CD14-positive monocyte (primary cell): Measurements from ENCODE around the gene TJAP1. TPM values are rescaled to one million over a fixed set of nuclear protein-coding genes. Genes with fewer than 3 reads are reported as not detected.

ENCODE experiments used
- DNase-seq, 3 donors: peaks; one replicate each; pipeline ENCODE4 v3.0.0-alpha.2; 2011 to 2022
- H2AFZ ChIP-seq: 2 replicates; pipeline ENCODE4 v1.6.0; 2012; ENCODE audit warnings: mild to moderate bottlenecking, low read depth, low read length, inconsistent platforms; ENCODE audit not compliant: insufficient read depth, poor library complexity, severe bottlenecking
- H3K27ac ChIP-seq, 2 donors: 1 replicate in 1 of 2; 2 replicates in 1 of 2; pipeline ENCODE4 v1.5.1; 2012 to 2013; ENCODE audit warnings: low read length in 2 of 2, control low read depth in 1 of 2, inconsistent platforms in 1 of 2, low read depth in 1 of 2, mild to moderate bottlenecking in 1 of 2
- H3K27me3 ChIP-seq, 2 donors: one replicate each; pipeline versions ENCODE4 v1.6.0 to v1.6.1; 2011 to 2013; ENCODE audit warnings: low read length in 2 of 2; ENCODE audit not compliant: control insufficient read depth in 2 of 2, insufficient read depth in 2 of 2
- H3K36me3 ChIP-seq, 2 donors: replicated peaks in 1 of 2; 1 replicate in 1 of 2; 2 replicates in 1 of 2; pipeline versions ENCODE4 v1.5.1 to v1.6.1; 2012 to 2013; ENCODE audit warnings: low read length in 2 of 2, control low read depth in 1 of 2, inconsistent platforms in 1 of 2, mild to moderate bottlenecking in 1 of 2; ENCODE audit not compliant: insufficient read depth in 2 of 2, control insufficient read depth in 1 of 2
- H3K4me1 ChIP-seq, 2 donors: 1 replicate in 1 of 2; 2 replicates in 1 of 2; pipeline versions ENCODE4 v1.5.1 to v1.6.1; 2012 to 2013; ENCODE audit warnings: low read length in 2 of 2, control low read depth in 1 of 2, inconsistent platforms in 1 of 2, mild to moderate bottlenecking in 1 of 2, moderate library complexity in 1 of 2; ENCODE audit not compliant: insufficient read depth in 2 of 2, control insufficient read depth in 1 of 2
- H3K4me2 ChIP-seq: replicated peaks from 2 replicates; pipeline ENCODE3; 2012; ENCODE audit warnings: low read length, moderate library complexity, mild to moderate bottlenecking; ENCODE audit not compliant: poor library complexity, severe bottlenecking; ENCODE audit errors: extremely low read depth
- H3K4me3 ChIP-seq, 3 experiments: fragments of 200-600 bp in 1 of 3; sonication (generic) in 1 of 3; replicated peaks in 1 of 3; 1 replicate in 2 of 3; 2 replicates in 1 of 3; pipeline ENCODE4 v1.5.1; 2011 to 2013; ENCODE audit warnings: low read length in 3 of 3, mild to moderate bottlenecking in 3 of 3, control low read depth in 2 of 3, low read depth in 2 of 3, inconsistent platforms in 1 of 3, moderate library complexity in 1 of 3
- H3K79me2 ChIP-seq: 2 replicates; pipeline ENCODE4 v1.6.0; 2012; ENCODE audit warnings: mild to moderate bottlenecking, control low read depth, inconsistent platforms, low read length, moderate library complexity; ENCODE audit not compliant: insufficient read depth
- H3K9ac ChIP-seq: 2 replicates; pipeline ENCODE4 v1.6.0; 2017; ENCODE audit warnings: low read length, mild to moderate bottlenecking; ENCODE audit not compliant: insufficient read depth, poor library complexity, severe bottlenecking
- H3K9me3 ChIP-seq, 2 donors: replicated peaks in 1 of 2; 1 replicate in 1 of 2; 2 replicates in 1 of 2; pipeline versions ENCODE4 v1.5.1 to v1.6.1; 2012 to 2013; ENCODE audit warnings: low read length in 2 of 2, control low read depth in 1 of 2; ENCODE audit not compliant: control insufficient read depth in 1 of 2, insufficient read depth in 1 of 2
- H4K20me1 ChIP-seq: 2 replicates; pipeline ENCODE4 v1.6.0; 2012; ENCODE audit warnings: mild to moderate bottlenecking, low read length, control low read depth, moderate library complexity; ENCODE audit not compliant: insufficient read depth
- H3K27ac Mint-ChIP-seq, 7 donors: one replicate each; pipeline ENCODE4 v1.8.0; 2020; ENCODE audit warnings: mild to moderate bottlenecking in 7 of 7, mixed read lengths in 7 of 7, moderate library complexity in 6 of 7, inconsistent platforms in 2 of 7
- H3K27me3 Mint-ChIP-seq, 3 donors: one replicate each; pipeline ENCODE4 v1.8.0; 2021 to 2022; ENCODE audit warnings: low read depth in 3 of 3, mild to moderate bottlenecking in 3 of 3, mixed read lengths in 3 of 3, moderate library complexity in 3 of 3, inconsistent platforms in 1 of 3
- H3K36me3 Mint-ChIP-seq, 2 donors: one replicate each; pipeline ENCODE4 v1.8.0; 2020; ENCODE audit warnings: mixed read lengths in 2 of 2, inconsistent platforms in 1 of 2, mild to moderate bottlenecking in 1 of 2
- H3K4me1 Mint-ChIP-seq: one replicate; pipeline ENCODE4 v1.8.0; 2020; ENCODE audit warnings: mild to moderate bottlenecking, mixed read lengths
- H3K4me3 Mint-ChIP-seq, 2 donors: one replicate each; pipeline ENCODE4 v1.8.0; 2020; ENCODE audit warnings: mild to moderate bottlenecking in 2 of 2, mixed read lengths in 2 of 2, moderate library complexity in 1 of 2
- H3K9me3 Mint-ChIP-seq, 7 donors: one replicate each; pipeline ENCODE4 v1.8.0; 2020 to 2022; ENCODE audit warnings: mixed read lengths in 7 of 7, mild to moderate bottlenecking in 6 of 7, moderate library complexity in 6 of 7, inconsistent platforms in 2 of 7
- WGBS: methylation state at CpG from one replicate; pipeline ENCODE4 v1.1.5; 2013; ENCODE audit warnings: missing lambda C conversion rate; ENCODE audit not compliant: insufficient coverage; 5-methylcytosine and 5-hydroxymethylcytosine counted together
- intact Hi-C, 2 donors: fragments of 100-400 bp; cut with micrococcal nuclease; formaldehyde crosslinking; loops; one replicate each; pipeline versions ENCODE4 v1.15.0 to v1.15.1; 2023
- polyA plus RNA-seq, 3 donors: library from polyadenylated mRNA; depleted of rRNA in 1 of 3; unstranded in 2 of 3; stranded (reverse) in 1 of 3; fragments of 300-500 nt in 2 of 3; fragments of >200 nt in 1 of 3; fragmentation: Illumina TruSeq in 2 of 3; gene quantifications; 1 replicate in 2 of 3; 2 replicates in 1 of 3; pipeline ENCODE4 v1.2.3, GENCODE V29; 2012 to 2021
- TF ChIP-seq, protein P1 (sequence below): fragments of 200-600 bp; IDR thresholded peaks from one replicate; pipeline ENCODE4 v1.8.0; 2022; ENCODE audit warnings: antibody characterized with exemption, mild to moderate bottlenecking

The TJAP1 gene
- polyA plus RNA-seq, 3 donors: 3.2 to 43.4 (median 3.2) TPM

DNA sequence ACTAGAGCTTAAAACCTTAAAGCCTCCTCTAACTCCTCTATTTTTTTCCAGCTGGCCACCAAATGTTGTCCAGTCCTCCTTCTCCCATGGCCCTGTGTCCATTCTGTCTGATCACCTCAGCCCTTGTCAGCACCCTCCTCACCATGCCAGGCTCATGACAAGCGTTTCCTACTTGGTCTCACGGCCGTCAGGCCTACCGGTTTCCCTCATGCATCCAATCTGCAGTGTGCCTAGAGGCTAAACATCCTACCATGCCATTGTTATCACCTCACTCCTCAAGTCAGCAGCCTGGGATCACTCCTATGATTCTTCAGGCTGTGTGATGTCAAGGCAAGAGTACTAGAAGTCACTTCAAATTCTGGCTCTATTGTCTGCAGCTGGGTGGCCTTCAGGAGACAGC, 9.6 kb upstream of the TJAP1 start:
- no peak overlapping the region for H3K9ac ChIP-seq
- 88% methylated on average over 3 of the region's 4 CpGs for WGBS
- H3K9me3 ChIP-seq: no peaks in the 10 kb centered on the region
- Mint-ChIP-seq H3K9me3 (peaks cover 0 to 2% (median 0%) of the 10 kb centered on the region in 7 donors), H3K27ac (peak overlapping the region in 1 of 7 donors; percentile 14), H3K36me3 (no peaks in the 10 kb centered on the region), H3K27me3 (peaks cover 21 to 27% (median 23%) of the 10 kb centered on the region in 3 donors), H3K4me1 (no peaks in the 10 kb centered on the region), H3K4me3 (peak overlapping the region in 1 of 2 donors; percentile 2)
- H3K27ac ChIP-seq: no peak overlapping the region
- H3K36me3 ChIP-seq: no peaks in the 10 kb centered on the region
- TF ChIP-seq, protein P1, sequence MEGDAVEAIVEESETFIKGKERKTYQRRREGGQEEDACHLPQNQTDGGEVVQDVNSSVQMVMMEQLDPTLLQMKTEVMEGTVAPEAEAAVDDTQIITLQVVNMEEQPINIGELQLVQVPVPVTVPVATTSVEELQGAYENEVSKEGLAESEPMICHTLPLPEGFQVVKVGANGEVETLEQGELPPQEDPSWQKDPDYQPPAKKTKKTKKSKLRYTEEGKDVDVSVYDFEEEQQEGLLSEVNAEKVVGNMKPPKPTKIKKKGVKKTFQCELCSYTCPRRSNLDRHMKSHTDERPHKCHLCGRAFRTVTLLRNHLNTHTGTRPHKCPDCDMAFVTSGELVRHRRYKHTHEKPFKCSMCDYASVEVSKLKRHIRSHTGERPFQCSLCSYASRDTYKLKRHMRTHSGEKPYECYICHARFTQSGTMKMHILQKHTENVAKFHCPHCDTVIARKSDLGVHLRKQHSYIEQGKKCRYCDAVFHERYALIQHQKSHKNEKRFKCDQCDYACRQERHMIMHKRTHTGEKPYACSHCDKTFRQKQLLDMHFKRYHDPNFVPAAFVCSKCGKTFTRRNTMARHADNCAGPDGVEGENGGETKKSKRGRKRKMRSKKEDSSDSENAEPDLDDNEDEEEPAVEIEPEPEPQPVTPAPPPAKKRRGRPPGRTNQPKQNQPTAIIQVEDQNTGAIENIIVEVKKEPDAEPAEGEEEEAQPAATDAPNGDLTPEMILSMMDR: no peak
- H3K4me1 ChIP-seq: no peaks in the 10 kb centered on the region
- H3K4me3 ChIP-seq: no peak overlapping the region
- no peak overlapping the region for H2AFZ ChIP-seq
- H3K4me2 ChIP-seq: no peak overlapping the region
- H3K27me3 ChIP-seq: peaks cover 0 to 8% of the 10 kb centered on the region in 2 donors
- no peaks in the 10 kb centered on the region for H4K20me1 ChIP-seq
- no peak for DNase-seq
- no peaks in the 10 kb centered on the region for H3K79me2 ChIP-seq
- intact Hi-C loops: no loop called here

DNA sequence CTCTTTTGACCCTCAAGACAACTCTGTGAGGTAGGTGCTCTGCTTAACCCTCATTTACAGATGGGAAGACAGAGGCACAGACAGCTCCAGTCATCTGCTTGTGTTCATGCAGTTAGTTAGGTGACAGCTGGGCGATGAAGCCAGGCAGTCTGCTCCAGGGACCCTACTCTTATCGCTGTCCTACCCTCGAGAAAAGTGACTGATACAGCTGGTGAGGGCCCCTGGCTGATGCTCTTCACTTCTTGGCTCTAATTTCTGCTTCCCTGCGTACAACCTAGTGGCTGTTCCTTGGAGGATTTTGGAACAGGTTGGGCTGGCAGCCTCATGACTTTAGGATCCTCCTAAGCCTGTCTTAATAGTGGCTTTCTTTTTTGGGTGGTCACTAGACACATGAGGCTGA, 9.1 kb upstream of the TJAP1 start:
- H3K9me3 Mint-ChIP-seq: peaks cover 0 to 2% (median 0%) of the 10 kb centered on the region in 7 donors
- Histone ChIP-seq H3K4me2 (no peak overlapping the region), H2AFZ (no peak overlapping the region), H3K27me3 (peaks cover 0 to 5% of the 10 kb centered on the region in 2 donors), H3K27ac (no peak overlapping the region), H3K9ac (no peak overlapping the region), H3K79me2 (no peaks in the 10 kb centered on the region), H4K20me1 (no peaks in the 10 kb centered on the region), H3K36me3 (no peaks in the 10 kb centered on the region), H3K9me3 (no peaks in the 10 kb centered on the region), H3K4me3 (no peak overlapping the region), H3K4me1 (no peaks in the 10 kb centered on the region)
- WGBS: 96% methylated on average over 3 of the region's 4 CpGs
- intact Hi-C loops: no loop called here
- no peaks in the 10 kb centered on the region for H3K4me1 Mint-ChIP-seq
- no peak overlapping the region for H3K27ac Mint-ChIP-seq
- no peak for DNase-seq
- H3K4me3 Mint-ChIP-seq: no peak overlapping the region
- TF ChIP-seq, protein P1: no peak
- H3K36me3 Mint-ChIP-seq: no peaks in the 10 kb centered on the region
- H3K27me3 Mint-ChIP-seq: peaks cover 18 to 25% (median 22%) of the 10 kb centered on the region in 3 donors
